Occipital lobe (tissue), 2 donors: Measurements from ENCODE around the gene DNAH1. TPM values are rescaled to one million over a fixed set of nuclear protein-coding genes. Genes with fewer than 3 reads are reported as not detected.

Experiments used
- DNase-seq: peaks from one replicate; lab custom pipeline; 2025; lab: John Stamatoyannopoulos, UW
- total RNA-seq: library from RNA; depleted of rRNA; stranded (reverse); fragments of >200 nt; gene quantifications from one replicate; pipeline ENCODE4 v1.2.3, GENCODE V29; 2014

Gene DNAH1
- total RNA-seq, 1 donor from 2014 or later, result 1.6 TPM

DNA sequence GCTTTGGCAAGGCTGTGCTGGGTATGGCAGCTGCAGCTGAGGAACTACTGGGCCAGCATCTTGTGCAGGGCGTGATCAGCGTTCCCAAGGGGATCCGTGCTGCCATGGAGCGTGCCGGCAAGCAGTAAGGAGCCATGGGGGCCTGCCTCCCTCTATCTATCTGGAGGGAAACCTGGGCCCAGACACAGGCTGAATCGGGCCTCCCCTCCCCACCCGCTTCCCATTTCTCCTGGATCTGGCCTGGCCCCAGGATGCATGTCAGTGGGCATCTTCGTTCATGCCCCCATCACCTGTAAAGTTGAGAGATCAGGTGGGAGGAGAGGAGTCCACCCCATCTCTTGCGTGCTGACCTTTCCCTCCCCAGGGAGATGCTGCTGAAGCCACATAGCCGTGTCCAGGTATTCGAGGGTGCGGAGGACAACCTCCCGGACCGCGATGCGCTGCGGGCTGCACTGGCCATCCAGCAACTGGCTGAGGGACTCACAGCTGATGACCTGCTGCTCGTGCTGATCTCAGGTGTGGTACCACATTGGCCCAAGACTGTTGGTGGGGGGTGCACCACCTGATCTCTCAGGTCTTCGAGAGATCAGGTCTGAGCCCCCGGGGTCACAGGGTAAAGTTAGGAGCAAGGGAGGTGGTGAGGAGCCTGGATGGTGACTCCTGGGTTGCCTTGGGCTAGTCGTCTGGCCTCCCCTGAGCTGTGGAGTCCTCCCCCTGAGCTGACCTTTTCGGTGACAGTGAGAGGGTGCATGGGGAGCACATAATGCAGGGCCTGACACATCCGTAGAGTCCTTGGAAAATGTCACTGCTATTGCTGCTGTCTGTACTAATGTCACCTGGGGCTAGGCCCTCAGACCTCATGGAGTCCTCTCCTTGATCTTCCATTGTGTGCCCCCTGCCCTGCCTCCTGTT lies 25.3 kb upstream of the DNAH1 start:
- DNase-seq, result no peak

DNA sequence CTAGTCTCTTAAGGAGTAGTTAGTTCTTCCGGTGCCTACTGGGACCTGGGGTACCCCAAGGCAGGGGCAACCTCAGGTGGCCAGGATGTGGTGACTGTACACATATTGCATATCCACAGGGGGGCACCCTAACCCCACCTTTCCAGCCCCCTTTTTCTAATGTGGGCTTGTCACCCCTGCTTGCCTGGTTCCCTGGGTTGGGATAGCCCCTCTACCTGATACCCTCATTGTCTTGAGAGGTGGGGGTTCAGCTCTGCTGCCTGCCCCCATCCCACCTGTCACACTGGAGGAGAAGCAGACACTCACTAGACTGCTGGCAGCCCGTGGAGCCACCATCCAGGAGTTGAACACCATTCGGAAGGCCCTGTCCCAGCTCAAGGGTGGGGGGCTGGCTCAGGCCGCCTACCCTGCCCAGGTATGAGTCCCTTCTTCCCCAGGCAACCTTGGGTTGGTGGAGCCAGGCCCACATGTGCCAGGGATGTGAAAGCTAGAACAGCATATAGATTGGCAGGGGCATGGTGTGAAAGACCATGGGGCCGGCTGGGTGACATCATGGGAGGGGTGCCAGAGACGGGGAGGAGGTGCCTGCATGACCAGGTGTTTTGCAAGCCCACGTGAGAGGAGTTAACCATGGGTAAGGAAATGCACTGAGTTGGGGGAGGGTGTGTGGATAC lies 24.5 kb upstream of the DNAH1 start:
- no peak for DNase-seq

DNA sequence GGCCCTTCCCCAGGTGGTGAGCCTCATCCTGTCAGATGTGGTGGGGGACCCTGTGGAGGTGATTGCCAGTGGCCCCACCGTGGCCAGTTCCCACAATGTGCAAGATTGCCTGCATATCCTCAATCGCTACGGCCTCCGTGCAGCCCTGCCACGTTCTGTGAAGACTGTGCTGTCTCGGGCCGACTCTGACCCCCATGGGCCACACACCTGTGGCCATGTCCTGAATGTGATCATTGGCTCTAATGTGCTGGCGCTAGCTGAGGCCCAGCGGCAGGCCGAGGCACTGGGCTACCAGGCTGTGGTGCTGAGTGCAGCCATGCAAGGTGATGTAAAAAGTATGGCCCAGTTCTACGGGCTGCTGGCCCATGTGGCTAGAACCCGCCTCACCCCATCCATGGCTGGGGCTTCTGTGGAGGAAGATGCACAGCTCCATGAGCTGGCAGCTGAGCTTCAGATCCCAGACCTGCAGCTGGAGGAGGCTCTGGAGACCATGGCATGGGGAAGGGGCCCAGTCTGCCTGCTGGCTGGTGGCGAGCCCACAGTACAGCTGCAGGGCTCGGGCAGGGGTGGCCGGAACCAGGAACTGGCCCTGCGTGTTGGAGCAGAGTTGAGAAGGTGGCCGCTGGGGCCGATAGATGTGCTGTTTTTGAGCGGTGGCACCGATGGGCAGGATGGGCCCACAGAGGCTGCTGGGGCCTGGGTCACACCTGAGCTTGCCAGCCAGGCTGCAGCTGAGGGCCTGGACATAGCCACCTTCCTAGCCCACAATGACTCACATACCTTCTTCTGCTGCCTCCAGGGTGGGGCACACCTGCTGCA lies 23.7 kb upstream of the DNAH1 start:
- DNase-seq, result no peak

DNA sequence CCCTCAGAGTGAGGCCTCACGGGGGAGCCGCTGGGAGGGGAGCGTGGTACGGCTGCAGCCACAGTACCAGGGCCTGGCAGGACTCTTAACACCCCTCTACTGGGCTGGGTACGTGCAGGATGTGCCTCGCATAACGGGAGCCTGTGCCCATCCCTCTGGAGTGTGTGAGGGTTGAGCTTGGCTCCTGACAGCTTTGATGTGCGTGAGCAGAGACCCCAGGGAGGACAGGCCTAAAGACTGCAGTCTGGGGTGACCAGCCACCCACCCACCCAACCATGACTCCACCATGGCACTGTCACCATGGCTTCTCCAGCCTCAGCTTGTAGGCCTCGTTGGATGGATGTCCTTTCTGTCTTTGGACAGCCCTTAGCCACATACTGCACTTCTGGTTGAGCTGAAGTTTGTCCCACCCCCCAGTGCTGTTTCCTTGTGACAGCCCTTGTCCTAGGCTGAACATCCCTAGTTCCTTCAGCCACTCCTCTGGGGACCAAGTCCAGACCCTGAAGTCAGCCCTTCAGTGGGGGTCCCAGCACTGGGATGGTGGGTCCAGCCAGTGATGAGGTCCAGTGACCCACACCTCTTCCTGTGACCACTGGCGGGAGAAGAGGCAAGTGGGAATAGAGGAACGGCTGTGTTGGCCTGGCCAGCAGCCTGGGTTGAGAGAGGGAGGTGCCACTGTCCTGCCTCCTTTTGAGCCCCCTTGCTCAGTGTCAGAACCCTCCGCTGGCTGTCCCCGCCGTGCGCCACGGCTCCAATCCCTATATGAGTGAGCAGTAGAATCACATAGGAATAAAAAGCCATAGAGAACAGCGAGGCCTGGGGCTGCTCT lies 22.4 kb upstream of the DNAH1 start:
- no peak for DNase-seq

DNA sequence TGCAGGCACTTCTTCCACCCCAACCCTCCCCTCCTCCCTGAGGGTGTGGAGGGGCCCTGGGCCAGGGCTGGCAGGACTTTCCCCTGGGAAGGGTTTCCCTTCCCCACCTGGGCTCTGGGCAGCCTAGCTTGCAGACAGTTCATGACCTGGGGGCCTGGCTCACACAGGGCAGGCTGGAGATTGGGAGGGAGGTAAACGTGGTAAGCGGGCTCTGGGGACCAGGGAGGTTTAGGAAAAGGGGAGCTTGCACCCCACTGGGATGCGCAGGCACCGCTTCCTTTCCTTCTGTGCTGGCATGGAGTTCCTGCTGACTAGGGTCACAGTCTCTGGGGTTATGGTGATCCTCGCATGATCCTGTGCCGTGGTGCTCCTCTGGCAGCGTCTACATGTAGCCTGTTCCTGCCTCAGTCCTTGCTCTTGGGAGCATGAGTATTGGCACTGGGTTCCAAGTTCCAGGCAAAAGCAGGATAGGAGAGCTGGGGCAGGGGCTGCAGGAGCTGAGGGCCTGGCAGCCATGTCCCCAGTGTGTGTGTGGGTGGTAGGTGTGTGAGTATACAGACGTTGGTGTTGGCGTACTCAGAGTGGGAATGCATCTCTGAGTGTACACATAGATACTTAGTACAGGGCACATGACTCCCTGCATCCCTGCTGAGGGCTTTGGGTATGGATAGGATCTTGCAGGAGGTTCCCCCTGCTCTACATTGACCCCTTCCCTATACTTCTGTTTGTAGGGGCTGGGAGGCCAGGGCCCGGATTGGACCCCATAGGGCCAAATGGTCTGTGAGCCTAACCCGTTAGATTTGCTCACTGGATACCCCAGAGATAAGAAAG lies 21.6 kb upstream of the DNAH1 start:
- no peak for DNase-seq

DNA sequence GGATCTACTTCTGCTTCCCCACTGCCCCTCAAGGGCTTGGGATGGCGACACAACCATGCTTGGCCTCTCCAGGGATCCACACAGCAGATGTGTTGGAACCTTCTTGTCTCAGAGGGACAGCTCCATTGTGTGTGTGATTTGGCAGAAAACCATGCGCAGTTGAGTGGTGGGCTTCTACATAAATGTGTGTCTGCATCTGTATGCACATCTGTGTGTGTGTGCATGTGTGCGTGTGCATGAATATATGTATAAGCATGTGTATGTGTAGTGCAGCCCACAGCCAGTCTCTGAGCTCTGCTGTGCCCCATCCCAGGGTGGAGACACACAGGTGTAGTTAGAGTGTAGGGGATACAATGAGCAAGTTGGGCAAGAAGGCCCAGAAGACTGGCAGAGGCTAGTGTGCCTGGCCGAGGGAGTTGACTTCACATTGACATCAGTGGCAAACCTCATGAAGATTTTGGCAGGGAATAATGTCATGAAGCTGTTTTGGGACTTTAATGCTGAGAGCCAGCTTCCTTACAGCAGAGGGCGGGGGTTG lies 20.4 kb upstream of the DNAH1 start:
- DNase-seq, result no peak

DNA sequence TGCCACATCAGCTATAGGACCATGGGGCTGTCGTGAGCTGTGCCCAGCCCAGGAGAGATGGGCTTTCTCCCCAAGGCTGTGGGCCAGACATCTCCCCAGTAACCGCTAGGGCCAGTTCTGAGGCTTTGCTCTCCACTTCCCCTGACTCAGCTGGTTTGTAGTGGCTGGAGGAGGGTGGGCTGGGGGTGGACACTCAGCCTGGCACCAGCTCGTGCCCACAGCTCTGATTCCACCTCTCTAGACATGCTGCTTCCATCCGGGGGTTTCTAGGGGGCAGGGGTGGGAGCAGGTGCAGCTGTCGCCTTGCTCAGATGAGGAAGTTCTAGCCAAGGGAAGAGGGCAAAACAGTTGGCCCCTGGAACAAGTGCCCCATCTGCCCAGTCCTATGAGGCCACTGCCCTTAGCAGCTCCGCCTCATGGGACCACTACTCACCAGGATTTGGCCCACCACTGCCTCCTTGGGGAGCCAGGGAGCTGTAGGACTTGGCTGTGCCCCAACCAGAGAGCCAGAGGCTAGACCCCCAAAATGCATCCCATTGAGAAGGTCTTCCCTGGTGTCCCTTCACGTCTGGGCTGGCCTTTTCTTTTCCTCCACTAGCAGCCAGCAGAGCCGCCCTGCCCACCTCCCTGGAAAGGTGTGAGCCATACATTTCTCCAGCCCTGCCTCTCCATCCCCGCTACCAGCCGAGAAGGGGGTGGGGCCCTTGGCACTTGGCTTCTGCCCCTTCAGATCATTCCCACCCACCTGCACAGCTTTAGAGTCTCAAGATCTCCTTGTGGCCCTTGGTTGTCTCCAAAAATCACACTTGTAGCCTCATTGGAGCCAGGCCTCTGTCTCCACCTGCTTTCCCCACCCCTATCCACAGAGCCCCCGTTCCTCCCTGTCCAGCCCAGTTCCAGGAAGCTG lies 18.6 kb upstream of the DNAH1 start:
- no peak for DNase-seq

DNA sequence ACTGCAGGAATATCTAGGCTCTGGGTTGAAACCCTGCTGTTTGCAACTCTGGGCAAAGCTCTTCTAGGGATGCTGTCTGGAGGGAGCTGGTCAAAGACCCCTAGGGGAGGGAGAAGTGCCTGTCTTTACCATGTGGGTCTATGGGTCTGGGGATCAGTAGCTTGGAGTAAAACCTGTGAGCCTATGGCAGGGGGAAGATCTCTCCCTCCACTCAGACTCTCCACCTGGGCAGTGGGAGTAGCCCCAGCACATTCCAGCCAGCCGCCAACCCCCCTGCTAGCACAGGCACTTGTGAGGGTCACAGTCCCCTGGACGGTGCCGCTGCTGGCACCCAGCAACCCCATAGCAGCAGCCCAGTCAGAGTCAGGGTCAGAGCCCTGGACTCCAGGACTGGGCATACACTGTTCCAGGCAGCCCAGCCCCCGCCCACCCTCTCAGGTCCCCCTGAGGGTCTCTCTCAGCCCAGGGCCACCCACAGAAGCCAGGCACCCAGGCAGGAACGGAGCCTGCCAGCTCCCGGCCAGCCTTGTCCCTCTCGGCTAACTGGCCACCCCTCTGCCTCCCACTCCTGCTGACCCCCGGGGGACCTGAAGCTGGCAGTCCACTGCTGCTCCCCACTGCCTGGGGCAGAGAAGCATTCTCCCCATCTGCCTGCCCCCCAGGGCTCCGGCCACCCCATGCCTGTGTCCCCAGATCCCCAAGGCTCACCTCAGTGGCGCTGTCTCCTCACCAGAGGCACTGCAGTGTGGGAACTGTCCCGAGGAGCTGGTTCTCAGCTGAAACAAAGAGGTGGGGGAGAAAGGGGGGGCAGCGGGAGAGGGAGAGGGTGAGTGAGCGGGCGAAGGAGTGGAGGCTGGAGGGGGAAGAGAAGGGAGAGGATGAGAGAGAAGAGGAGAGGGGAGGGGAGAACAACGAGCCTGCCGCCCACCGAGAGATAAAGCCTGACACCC lies 17.7 kb upstream of the DNAH1 start:
- no peak for DNase-seq

DNA sequence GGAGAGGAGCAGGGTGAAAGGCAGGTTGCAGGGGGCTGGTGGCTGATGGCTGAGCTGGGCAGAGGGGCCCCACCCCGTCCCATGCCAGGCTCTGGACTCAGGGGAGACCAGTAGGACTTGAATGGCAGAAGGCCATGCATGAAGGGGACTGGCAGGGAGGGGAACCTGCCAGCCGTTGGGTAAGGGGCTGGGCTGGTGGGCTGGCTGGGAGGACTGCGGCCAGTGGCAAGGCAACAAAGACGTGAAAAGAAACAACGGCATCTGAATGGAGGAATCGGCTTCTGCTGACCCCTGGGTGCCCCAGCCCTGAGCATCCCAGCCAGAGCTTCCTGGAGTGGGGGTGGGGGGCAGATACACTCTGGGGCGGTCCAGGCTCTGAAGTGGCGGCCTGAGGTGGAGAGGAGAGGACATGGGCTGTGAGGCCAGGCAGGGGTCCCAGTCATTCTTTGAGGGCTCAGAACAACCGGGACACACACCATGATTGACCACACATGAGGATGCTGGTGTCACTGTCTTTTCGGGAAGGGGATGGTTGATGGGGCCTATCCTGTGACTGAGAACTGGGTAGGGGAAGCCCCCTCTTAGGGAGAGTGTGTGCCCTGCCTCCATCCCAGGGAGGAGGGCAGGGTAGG lies 16.8 kb upstream of the DNAH1 start:
- DNase-seq, result no peak

DNA sequence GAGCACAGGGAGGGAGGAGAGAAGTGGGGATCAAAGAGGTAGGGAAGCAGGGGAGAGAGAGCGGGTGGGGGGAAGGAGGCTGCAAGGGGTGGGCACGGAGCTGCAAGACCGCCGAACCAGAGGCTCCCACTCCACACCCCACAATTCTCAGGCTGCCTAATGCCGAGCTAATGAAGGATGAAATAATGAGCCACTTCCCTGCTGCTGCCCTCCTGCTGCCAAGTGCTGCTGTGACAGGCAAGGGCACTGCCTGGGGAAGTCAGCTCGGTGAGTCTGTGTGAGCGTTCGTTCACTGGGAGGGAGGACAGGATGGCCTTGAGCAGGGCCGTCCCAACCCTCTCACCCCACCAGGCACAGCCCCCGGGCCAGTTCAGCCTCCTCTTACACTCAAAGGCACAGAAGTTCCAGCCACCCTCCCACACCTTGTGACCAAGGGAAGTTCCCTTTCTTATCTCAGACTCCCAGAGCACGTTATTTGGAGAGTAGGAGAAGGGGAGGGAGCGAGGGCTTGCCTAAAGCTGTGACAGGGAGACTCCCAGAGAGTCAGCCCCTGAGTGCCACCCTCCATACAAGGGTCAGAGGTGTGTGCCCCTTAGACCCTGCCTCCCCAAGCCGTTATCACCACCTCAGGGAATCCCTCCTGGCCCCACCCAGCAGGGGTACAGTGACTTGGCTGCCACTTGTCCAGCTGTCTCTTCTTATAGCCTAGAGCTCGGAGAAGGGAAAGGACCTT lies 16.1 kb upstream of the DNAH1 start:
- DNase-seq, result no peak

DNA sequence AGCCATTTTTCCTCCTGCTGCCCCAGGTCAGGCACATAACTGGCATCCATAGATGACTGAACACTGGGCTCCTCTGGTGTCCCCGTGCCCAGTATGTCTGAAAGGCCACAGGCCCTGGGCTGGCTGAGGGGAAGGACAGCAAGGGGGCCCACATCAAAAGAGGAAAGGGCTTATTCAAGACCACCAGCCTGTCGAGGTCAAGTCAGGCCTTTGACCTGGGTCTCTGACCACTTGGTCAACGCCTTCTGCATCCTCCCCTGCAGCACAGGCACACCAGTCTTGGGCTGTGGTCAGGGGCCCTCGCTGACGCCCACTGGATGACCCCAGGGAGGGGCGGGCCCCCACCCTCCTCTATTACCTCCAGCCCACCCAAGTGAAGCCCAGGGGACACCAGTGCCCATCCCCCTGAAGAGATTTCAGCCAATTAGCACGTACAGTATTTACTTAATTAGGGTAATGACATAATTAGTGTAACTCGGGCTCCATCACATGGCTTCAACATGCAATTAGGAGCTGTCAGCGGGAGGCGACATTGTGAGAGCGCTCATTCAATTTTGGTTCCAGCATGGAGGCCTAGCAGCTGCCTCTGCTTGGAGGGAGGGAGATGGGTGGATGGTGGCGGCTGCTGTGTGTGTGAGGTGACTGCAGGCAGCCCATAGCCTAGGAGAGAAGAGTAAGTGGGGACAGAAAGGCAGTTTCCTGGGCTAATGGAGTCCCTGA lies 13.5 kb upstream of the DNAH1 start:
- DNase-seq, result no peak

DNA sequence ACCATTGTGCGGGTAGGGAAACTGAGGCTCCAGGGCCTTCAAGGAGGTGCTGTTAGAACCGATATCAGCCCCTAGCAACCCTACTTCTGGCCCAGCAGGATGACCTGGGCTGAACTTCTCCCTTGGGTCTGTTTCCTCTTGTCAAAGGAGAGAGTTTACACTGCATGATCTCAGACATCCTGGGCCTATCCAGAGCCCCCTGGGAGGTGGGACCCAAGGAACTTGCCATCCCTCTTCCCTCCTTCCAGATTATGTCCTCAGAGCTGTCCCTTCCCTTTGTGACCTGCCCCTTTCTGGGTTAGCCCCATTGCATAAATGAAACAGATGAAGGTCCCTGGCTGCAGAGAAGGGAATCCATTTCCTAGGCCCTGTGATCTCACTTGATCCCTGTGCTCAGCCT lies 12.3 kb upstream of the DNAH1 start:
- DNase-seq, result no peak

DNA sequence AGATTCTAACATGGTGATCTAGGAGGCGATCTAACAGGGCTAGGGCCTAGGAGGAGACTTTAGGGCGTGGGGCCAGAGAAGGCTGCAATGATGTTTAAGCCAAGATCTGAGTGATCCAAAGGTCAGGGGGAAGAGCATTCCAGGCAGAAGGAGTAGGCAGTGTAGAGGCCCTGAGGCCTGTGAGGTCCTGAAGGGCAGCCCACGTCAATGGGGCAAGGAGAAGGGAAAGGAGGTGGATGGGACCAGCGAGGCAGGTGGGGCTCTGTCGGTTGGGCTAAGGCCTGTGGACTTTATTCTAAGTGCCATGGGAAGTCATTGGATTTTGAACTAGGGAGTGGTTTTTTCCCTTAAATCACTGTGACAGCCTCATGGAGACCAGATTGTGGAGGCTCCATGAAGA lies 10.2 kb upstream of the DNAH1 start:
- DNase-seq, result no peak

DNA sequence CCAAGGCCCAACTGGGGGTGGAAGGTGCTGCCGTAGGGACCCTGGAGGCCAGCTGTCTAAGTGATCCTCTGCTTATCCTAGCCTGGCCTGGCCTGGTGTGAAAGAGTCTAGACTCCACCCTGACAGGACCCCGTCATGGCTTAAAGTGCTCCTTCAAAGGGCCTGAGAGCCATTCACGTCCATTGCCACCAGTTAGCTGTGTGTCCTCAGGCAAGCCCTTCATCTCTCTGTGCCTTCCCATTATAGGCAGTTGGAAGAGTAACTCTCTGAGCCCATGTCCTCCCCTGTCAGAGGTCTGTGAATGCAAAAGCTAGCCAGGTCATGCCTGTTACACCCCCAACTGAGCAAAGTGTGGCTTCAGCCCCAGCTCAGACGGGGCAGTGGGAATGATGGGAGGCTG lies 9.1 kb upstream of the DNAH1 start:
- DNase-seq, result no peak

DNA sequence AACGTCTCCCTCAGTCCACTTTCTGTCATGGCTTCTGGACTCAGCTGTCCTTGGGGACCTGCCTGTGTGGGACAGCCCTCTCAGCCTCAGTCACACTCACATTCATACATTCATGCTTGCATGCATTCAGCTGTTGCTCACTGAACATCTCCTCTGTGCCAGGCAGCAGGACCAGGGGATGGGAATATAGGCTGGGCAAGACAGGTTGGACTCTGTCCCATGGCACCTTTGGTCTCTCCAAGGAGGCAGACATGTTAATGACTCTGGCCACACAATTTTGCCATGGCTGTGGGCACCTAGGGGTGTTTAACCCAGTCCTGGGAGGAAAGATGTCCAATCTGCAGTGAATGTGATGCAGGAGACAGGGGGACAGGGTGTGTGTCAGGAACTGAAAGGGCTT lies 7.8 kb upstream of the DNAH1 start:
- DNase-seq, result no peak
